Neural progenitor cell (in vitro differentiated cells): Measurements from ENCODE around the gene OR13J1.

Experiments
- EZH2 ChIP-seq: fragments of 200-600 bp; sonication (generic); IDR thresholded peaks from 2 replicates; pipeline ENCODE4 v1.6.1; 2017; ENCODE audit warnings: antibody characterized with exemption, mild to moderate bottlenecking, moderate library complexity
- EZH2phosphoT487 ChIP-seq: fragments of 200-600 bp; sonication (generic); IDR thresholded peaks from 2 replicates; pipeline ENCODE4 v1.6.1; 2017; ENCODE audit warnings: antibody characterized with exemption
- TF ChIP-seq, protein P1 (sequence below): fragments of 200-600 bp; sonication (generic); IDR thresholded peaks from 2 replicates; pipeline ENCODE4 v1.5.1; 2017; ENCODE audit warnings: antibody characterized with exemption, mild to moderate bottlenecking

DNA sequence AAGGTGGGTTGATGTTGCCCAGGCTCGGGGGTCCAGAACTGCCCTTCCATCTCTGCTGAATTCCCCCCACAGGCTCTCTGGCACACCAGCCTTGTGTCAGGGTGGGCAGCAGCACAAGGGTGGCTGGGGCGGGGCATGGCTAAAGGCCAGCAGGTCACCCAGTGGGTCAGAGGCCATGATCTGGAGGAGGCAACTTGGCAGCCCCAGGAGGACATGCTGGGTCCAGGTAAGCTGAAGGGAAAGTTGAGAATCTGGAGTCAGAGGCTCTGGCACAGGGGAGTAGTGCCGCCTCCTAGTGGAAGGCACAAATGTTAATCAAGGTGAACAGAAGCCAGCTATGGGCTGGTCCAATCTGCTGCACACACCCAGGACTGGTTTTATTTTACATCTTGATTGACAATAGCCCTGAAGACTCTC is 35.0 kb downstream of the OR13J1 start:
- TF ChIP-seq, protein P1, sequence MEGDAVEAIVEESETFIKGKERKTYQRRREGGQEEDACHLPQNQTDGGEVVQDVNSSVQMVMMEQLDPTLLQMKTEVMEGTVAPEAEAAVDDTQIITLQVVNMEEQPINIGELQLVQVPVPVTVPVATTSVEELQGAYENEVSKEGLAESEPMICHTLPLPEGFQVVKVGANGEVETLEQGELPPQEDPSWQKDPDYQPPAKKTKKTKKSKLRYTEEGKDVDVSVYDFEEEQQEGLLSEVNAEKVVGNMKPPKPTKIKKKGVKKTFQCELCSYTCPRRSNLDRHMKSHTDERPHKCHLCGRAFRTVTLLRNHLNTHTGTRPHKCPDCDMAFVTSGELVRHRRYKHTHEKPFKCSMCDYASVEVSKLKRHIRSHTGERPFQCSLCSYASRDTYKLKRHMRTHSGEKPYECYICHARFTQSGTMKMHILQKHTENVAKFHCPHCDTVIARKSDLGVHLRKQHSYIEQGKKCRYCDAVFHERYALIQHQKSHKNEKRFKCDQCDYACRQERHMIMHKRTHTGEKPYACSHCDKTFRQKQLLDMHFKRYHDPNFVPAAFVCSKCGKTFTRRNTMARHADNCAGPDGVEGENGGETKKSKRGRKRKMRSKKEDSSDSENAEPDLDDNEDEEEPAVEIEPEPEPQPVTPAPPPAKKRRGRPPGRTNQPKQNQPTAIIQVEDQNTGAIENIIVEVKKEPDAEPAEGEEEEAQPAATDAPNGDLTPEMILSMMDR = peak; percentile 55
- TF ChIP-seq EZH2phosphoT487 = no peak
- no peak for TF ChIP-seq EZH2
